ENCODE data around the gene CHAC2. TPM values are rescaled to one million over a fixed set of nuclear protein-coding genes. Genes with fewer than 3 reads are reported as not detected.

The CHAC2 gene
- total RNA-seq, 1 donor from 2014 or later: 22.4 TPM

DNA sequence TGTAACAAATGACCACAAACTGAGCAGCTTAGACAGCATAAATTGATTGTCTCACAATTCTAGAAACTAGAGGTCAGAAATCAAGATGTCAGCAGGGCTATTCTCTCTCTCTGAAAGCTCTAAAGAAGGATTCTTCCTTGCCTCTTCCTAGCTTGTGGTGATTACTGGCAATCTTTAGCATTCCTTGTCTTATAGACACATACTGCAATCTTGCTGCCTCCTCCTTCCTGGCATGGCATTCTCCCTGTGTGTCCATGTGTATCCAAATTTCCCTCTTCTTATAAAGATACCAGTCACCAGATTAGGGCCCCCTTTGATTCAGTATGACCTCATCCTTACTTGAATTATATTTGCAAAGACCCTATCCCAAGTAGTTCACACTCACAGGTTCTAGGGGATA, 16.8 kb downstream of the CHAC2 start:
- intact Hi-C loops (cut with micrococcal nuclease): loop anchor here (10.0 kb wide), 1 partner anchor 1830 kb away; the partner anchor contains the start of gene PPP4R3B
- Mint-ChIP-seq H3K27ac (peak overlapping the region; percentile 27), H3K36me3 (ENCODE audit: low read depth) (peaks cover 40% of the 10 kb centered on the region), H3K4me3 (ENCODE audit: low read depth) (peak overlapping the region; percentile 99), H3K9me3 (no peaks in the 10 kb centered on the region), H3K27me3 (ENCODE audit: low read depth) (no peaks in the 10 kb centered on the region), H3K4me1 (ENCODE audit: low read depth) (peaks cover 35% of the 10 kb centered on the region)
- no peak for DNase-seq (ENCODE audit: low spot score)

DNA sequence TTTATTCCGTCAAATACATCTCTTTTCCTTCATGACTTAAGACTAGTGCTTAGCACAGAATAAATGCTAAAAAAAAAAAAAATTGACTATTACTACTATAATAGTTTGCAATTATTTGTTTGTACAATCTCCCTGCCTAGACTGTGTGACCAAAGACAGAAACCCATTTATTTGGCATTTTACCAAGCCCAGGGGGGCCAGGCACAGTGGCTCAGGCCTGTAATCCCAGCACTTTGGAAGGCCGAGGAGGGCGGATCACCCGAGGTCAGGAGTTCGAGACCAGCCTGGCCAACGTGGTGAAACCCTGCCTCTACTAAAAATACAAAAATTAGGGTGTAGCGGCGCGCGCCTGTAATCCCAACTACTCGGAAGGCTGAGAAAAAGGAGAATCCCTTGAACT, 17.8 kb downstream of the CHAC2 start:
- intact Hi-C loops (cut with micrococcal nuclease): loop anchor here (10.0 kb wide), 1 partner anchor 1829 kb away; the partner anchor contains the start of gene PPP4R3B
- H3K27ac Mint-ChIP-seq: peak overlapping the region; percentile 5
- H3K4me3 Mint-ChIP-seq (ENCODE audit: low read depth): peak overlapping the region; percentile 99
- no peaks in the 10 kb centered on the region for H3K27me3 Mint-ChIP-seq (ENCODE audit: low read depth)
- peaks cover 34% of the 10 kb centered on the region for H3K4me1 Mint-ChIP-seq (ENCODE audit: low read depth)
- DNase-seq (ENCODE audit: low spot score): no peak
- H3K9me3 Mint-ChIP-seq: no peaks in the 10 kb centered on the region
- H3K36me3 Mint-ChIP-seq (ENCODE audit: low read depth): peaks cover 32% of the 10 kb centered on the region

DNA sequence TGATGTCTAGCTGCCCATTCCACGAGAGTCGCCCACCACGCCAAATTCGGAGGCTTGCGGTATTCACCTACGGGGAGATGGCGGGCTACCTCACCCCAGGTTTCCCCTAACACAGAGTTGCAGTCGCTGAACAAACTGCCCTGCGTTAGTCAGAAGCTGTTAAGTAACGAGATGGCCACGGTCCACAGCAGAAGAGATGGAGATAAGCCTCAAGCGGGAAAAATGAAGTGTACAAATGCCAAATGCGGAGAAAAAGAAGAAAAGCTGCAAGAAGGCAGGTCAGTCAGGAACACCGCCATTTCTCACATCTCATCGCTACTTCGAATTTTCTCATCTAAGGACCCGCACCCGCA, 18.7 kb downstream of the CHAC2 start:
- Mint-ChIP-seq H3K36me3 (ENCODE audit: low read depth) (peaks cover 34% of the 10 kb centered on the region), H3K27me3 (ENCODE audit: low read depth) (no peaks in the 10 kb centered on the region), H3K4me3 (ENCODE audit: low read depth) (peak overlapping the region; percentile 99), H3K9me3 (no peaks in the 10 kb centered on the region), H3K27ac (peak overlapping the region; percentile 97), H3K4me1 (ENCODE audit: low read depth) (peaks cover 38% of the 10 kb centered on the region)
- DNase-seq (ENCODE audit: low spot score): peak; percentile 18
- intact Hi-C loops (cut with micrococcal nuclease): loop anchor here (2.0 to 10.0 kb wide), 3 partner anchors 100 to 1828 kb away; partner anchors contain the start of genes PPP4R3B and PSME4

DNA sequence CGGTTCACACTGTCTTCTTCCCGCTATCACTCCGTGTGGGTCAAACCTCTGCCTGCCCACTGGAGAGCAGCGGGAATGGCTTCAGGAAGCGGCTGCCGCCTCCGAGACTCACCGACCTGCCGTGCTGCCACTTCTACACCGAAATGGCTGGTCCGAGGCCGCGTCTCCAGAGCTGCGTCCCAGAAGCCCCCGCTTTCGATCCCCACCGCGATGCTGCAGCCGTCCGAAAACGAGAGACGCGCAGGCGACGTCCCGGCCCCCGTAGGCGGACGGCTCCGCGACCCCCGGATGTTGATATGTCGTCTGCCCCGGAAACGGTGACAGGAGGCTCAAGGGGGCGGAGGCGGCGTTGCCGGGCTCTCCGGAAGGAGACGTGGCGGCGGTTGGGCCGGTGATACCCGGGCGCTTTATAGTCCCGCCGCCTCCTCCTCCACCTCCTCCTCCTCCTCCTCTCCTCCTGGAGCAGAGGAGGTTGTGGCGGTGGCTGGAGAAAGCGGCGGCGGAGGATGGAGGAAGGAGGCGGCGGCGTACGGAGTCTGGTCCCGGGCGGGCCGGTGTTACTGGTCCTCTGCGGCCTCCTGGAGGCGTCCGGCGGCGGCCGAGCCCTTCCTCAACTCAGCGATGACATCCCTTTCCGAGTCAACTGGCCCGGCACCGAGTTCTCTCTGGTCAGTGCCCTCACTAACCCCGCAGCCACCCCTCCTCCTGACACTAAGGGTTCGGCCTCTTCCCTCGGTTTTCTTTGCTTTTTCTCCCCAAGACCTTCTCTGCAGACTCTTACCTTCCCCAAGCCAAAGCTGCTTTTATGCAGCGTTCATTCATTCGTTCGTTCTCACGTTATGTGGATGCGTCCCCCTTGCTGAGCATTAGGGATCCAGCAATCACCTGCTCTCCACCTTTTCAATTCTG, 19.4 kb downstream of the CHAC2 start, which contains the start of the genes ASB3 and ERLEC1:
Gene ASB3, minus strand, starts transcription at position 249 of the 909 bp plus-strand sequence. CDS start 21,381 bp downstream, outside the sequence.
Gene ERLEC1, plus strand, starts transcription at position 340 of the 909 bp plus-strand sequence. Its CDS starts 167 bp downstream, at position 507.
- peaks cover 29% of the 10 kb centered on the region for H3K36me3 Mint-ChIP-seq (ENCODE audit: low read depth)
- H3K4me3 Mint-ChIP-seq (ENCODE audit: low read depth): peak within 1 kb of the TSS; percentile 99
- peak within 1 kb of the TSS; percentile 97 for H3K27ac Mint-ChIP-seq
- no peaks in the 10 kb centered on the region for H3K9me3 Mint-ChIP-seq
- peak; percentile 87 for DNase-seq (ENCODE audit: low spot score)
- peaks cover 38% of the 10 kb centered on the region for H3K4me1 Mint-ChIP-seq (ENCODE audit: low read depth)
- intact Hi-C loops (cut with micrococcal nuclease): loop anchor here (1.0 to 10.0 kb wide), 5 partner anchors 20 to 1828 kb away; partner anchors contain the start of genes CHAC2, PPP4R3B and PSME4
- no peaks in the 10 kb centered on the region for H3K27me3 Mint-ChIP-seq (ENCODE audit: low read depth)

DNA sequence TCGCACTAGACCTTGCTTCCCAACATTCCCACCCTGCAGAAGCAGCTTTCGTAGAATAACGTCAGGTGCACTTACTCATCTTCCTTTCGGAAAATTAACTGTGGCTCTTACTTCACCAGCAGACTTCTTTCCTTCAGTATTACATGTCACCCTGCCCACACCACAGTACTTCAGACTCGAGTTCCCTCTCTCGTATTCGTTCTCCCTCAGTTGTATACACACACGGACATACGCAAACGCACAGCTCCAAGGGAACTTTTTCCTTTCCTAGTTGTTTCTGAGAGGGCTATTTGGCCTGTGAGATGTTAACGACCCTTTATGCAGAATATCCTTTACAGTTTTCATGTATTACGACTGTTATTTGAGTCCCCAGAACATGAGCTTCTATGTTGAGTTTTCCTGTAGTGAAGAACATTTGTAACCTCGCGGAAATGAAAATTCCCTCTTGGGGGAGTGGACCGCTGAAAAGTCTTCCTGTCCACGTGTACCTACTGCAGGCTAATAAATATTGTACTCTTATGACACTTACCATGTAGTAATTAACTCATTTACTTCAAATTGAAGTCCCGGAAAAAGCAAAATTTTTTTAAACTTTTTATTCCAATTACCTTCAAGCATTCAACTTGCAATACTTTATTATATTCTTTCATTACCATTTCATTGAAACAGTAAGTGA, 20.1 kb downstream of the CHAC2 start:
- H3K27ac Mint-ChIP-seq: peak overlapping the region; percentile 97
- H3K4me1 Mint-ChIP-seq (ENCODE audit: low read depth): peaks cover 38% of the 10 kb centered on the region
- H3K4me3 Mint-ChIP-seq (ENCODE audit: low read depth): peak overlapping the region; percentile 99
- H3K36me3 Mint-ChIP-seq (ENCODE audit: low read depth): peaks cover 22% of the 10 kb centered on the region
- no peaks in the 10 kb centered on the region for H3K27me3 Mint-ChIP-seq (ENCODE audit: low read depth)
- no peaks in the 10 kb centered on the region for H3K9me3 Mint-ChIP-seq
- intact Hi-C loops (cut with micrococcal nuclease): loop anchor here (1.0 to 10.0 kb wide), 5 partner anchors 20 to 1827 kb away; partner anchors contain the start of genes CHAC2, PPP4R3B and PSME4
- no peak for DNase-seq (ENCODE audit: low spot score)

DNA sequence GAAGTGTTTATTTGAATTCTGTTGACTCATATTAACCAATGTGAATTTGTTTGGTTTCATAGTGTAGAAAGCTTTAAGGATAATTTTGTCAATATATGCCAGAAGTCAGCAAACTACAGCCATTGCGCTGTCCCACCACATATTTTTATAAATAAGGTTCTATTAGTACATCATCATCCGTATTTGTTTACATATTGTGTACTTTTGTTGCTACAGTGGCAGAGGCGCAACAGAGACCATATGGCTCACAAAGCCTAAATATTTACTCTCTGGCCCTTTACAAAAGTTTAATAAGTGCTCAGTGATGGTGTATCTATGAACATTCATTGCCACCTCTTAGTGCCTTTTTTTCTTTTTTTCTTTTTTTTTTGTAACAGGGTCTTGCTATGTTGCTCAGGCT, 25.7 kb downstream of the CHAC2 start:
- intact Hi-C loops (cut with micrococcal nuclease): no loop called here
- no peak overlapping the region for H3K27ac Mint-ChIP-seq
- no peaks in the 10 kb centered on the region for H3K27me3 Mint-ChIP-seq (ENCODE audit: low read depth)
- no peaks in the 10 kb centered on the region for H3K9me3 Mint-ChIP-seq
- DNase-seq (ENCODE audit: low spot score): no peak
- peaks cover 13% of the 10 kb centered on the region for H3K4me1 Mint-ChIP-seq (ENCODE audit: low read depth)
- H3K36me3 Mint-ChIP-seq (ENCODE audit: low read depth): peaks cover 36% of the 10 kb centered on the region
- no peak overlapping the region for H3K4me3 Mint-ChIP-seq (ENCODE audit: low read depth)

DNA sequence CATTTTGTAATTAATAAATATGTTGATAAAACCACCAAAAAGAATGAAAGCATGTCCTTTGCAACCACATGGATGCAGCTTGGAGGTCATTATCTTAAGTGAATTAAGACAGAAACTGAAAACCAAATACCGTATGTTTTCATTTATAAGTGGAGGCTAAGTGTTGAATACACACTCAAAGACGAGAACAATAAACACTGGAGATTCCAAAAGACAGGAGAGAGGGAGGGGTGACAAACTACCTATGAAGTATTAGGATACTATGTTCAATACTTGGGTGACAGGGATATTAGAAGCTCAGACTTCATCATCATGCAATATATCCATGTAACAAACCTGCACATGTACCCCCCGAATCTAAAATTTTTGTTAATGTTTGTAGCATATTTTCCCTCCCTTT, 26.2 kb downstream of the CHAC2 start:
- H3K4me1 Mint-ChIP-seq (ENCODE audit: low read depth): peaks cover 12% of the 10 kb centered on the region
- no peaks in the 10 kb centered on the region for H3K27me3 Mint-ChIP-seq (ENCODE audit: low read depth)
- H3K36me3 Mint-ChIP-seq (ENCODE audit: low read depth): peaks cover 33% of the 10 kb centered on the region
- no peaks in the 10 kb centered on the region for H3K9me3 Mint-ChIP-seq
- DNase-seq (ENCODE audit: low spot score): no peak
- intact Hi-C loops (cut with micrococcal nuclease): no loop called here
- no peak overlapping the region for H3K4me3 Mint-ChIP-seq (ENCODE audit: low read depth)
- no peak overlapping the region for H3K27ac Mint-ChIP-seq

DNA sequence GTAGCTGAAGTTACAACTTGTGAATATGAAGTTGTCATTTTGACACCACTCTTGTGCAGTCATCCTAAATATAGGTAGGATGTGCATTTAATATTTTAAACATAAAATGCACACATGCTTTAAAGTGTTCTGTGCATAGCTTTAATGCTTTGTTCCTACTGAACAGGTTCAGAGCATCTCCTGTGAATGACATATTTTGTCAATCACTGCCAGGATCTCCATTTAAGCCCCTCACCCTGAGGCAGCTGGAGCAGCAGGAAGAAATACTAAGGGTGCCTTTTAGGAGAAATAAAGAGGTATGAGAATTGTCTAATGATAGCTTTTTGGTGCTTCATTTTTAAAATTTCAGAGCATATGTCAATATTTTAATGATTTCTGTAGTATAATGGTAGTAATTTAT, 33.9 kb downstream of the CHAC2 start:
- H3K9me3 Mint-ChIP-seq: no peaks in the 10 kb centered on the region
- H3K36me3 Mint-ChIP-seq (ENCODE audit: low read depth): peaks cover 62% of the 10 kb centered on the region
- no peaks in the 10 kb centered on the region for H3K27me3 Mint-ChIP-seq (ENCODE audit: low read depth)
- no peak overlapping the region for H3K4me3 Mint-ChIP-seq (ENCODE audit: low read depth)
- DNase-seq (ENCODE audit: low spot score): no peak
- no peak overlapping the region for H3K27ac Mint-ChIP-seq
- H3K4me1 Mint-ChIP-seq (ENCODE audit: low read depth): peaks cover 15% of the 10 kb centered on the region
- intact Hi-C loops (cut with micrococcal nuclease): no loop called here

DNA sequence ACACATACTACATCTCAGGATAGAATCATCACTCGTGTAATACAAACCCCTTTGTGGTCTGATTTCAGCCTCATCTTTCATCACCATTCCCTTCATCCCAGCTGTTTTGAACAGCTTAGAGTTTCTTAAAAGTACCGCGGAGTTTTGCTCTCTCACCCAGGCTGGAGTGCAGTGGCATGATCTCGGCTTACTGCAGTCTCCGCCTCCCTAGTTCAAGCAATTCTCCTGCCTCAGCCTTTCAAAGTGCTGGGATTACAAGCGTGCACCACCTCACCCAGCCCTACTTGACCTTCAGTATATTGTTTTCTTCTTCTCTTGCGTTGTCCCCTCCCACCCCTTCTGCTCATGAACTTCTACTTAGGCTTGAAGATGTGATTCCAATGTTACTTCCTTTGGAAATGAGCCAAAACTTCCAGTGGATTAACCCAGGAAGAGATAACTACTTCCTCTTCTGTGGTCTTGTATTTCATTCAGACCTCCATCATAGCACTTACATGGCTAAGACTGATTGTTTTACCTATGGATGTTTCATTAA, 35.1 kb downstream of the CHAC2 start:
- H3K27me3 Mint-ChIP-seq (ENCODE audit: low read depth): no peaks in the 10 kb centered on the region
- H3K4me1 Mint-ChIP-seq (ENCODE audit: low read depth): peaks cover 15% of the 10 kb centered on the region
- peaks cover 65% of the 10 kb centered on the region for H3K36me3 Mint-ChIP-seq (ENCODE audit: low read depth)
- no peak overlapping the region for H3K4me3 Mint-ChIP-seq (ENCODE audit: low read depth)
- intact Hi-C loops (cut with micrococcal nuclease): no loop called here
- H3K9me3 Mint-ChIP-seq: no peaks in the 10 kb centered on the region
- H3K27ac Mint-ChIP-seq: no peak overlapping the region
- no peak for DNase-seq (ENCODE audit: low spot score)

DNA sequence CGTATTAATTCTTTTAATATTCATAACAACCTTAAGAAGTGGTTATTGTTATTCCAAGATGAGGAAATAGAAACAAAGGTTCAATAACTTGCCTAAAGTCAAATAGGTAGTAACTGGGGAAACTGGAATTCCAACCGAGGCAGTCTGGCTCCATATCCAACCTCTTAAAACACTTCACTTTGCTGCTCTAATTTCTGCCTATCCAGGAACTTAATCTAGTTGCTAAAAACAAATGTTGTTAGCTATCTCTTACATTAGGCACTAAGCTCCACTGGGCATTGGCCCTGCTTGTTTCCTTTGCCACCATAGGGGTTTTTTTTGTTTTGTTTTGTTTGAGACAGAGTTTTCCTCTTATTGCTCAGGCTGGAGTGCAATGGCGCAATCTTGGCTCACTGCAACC, 44.0 kb downstream of the CHAC2 start:
- DNase-seq (ENCODE audit: low spot score): no peak
- no peaks in the 10 kb centered on the region for H3K4me1 Mint-ChIP-seq (ENCODE audit: low read depth)
- H3K36me3 Mint-ChIP-seq (ENCODE audit: low read depth): peaks cover 58% of the 10 kb centered on the region
- H3K27me3 Mint-ChIP-seq (ENCODE audit: low read depth): no peaks in the 10 kb centered on the region
- no peaks in the 10 kb centered on the region for H3K9me3 Mint-ChIP-seq
- no peak overlapping the region for H3K27ac Mint-ChIP-seq
- H3K4me3 Mint-ChIP-seq (ENCODE audit: low read depth): no peak overlapping the region
- intact Hi-C loops (cut with micrococcal nuclease): no loop called here

DNA sequence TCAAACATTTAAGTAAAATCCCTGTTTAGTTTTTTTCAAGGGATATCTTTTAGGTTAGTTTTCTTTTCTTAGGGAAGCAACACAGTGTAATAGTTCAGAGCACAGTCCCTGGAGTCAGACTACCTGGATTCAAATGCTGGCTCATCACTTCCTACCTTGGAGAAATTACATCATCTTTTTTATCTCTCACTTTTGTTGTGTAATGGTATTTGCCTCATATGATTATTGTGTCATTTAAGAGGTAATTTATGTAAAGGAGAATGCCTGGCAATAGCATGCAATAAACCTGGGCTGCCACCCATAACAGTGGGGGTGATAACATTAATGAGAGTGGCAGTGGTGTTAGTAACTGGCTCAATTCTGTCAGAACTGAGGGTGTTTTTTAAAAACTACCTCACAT, 45.5 kb downstream of the CHAC2 start:
- intact Hi-C loops (cut with micrococcal nuclease): no loop called here
- no peak overlapping the region for H3K27ac Mint-ChIP-seq
- H3K36me3 Mint-ChIP-seq (ENCODE audit: low read depth): peaks cover 64% of the 10 kb centered on the region
- no peak overlapping the region for H3K4me3 Mint-ChIP-seq (ENCODE audit: low read depth)
- H3K27me3 Mint-ChIP-seq (ENCODE audit: low read depth): no peaks in the 10 kb centered on the region
- no peaks in the 10 kb centered on the region for H3K9me3 Mint-ChIP-seq
- no peaks in the 10 kb centered on the region for H3K4me1 Mint-ChIP-seq (ENCODE audit: low read depth)
- DNase-seq (ENCODE audit: low spot score): no peak

DNA sequence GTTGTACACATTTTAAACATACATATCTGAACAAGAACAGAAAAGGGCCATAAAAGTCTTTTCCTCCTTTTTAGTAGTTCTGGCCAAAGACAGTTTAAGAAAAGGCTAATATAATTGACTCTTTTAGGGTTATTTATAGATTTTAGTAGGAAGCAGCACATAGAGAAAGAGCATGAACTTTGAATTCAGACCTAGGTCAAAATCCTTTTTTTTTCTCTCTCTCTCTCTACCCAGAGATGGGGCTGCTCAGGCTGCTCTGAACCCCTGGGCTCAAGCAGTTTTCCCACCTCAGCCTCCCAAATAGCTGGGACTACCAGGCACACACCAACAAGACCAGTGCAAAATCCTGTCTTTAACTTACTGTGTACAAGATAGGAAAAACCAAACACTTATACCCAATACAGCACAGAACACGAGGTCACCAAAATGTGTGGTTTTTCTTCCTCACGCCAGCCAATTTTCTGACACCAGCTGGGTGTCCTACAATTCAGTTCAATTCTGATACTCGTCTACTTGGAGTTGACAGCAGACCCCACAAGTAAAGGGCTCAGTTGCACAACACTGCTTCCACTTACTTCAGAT, 51.3 kb downstream of the CHAC2 start:
- no peaks in the 10 kb centered on the region for H3K27me3 Mint-ChIP-seq (ENCODE audit: low read depth)
- H3K36me3 Mint-ChIP-seq (ENCODE audit: low read depth): peaks cover 37% of the 10 kb centered on the region
- DNase-seq (ENCODE audit: low spot score): no peak
- H3K4me3 Mint-ChIP-seq (ENCODE audit: low read depth): no peak overlapping the region
- H3K27ac Mint-ChIP-seq: no peak overlapping the region
- H3K4me1 Mint-ChIP-seq (ENCODE audit: low read depth): no peaks in the 10 kb centered on the region
- intact Hi-C loops (cut with micrococcal nuclease): no loop called here
- no peaks in the 10 kb centered on the region for H3K9me3 Mint-ChIP-seq
